Right atrium auricular region (tissue), 2 donors: Measurements from ENCODE around the gene CNTNAP2. TPM values are rescaled to one million over a fixed set of nuclear protein-coding genes. Genes with fewer than 3 reads are reported as not detected.

ENCODE experiments used
- DNase-seq: peaks from one replicate; pipeline ENCODE4 v3.0.0-alpha.2; 2019; ENCODE audit warnings: low spot score
- H3K27ac ChIP-seq, 2 donors: fragments of 200-600 bp; sonication (generic); 1 replicate in 1 of 2; 2 replicates in 1 of 2; pipeline ENCODE4 v1.5.1; 2016 to 2019
- H3K27me3 ChIP-seq, 2 donors: fragments of 200-600 bp; sonication (generic); one replicate each; pipeline versions ENCODE4 v1.5.1 to v1.6.0; 2017 to 2019
- H3K36me3 ChIP-seq: fragments of 200-600 bp; sonication (generic); one replicate; pipeline ENCODE4 v1.5.1; 2016
- H3K4me1 ChIP-seq, 2 donors: fragments of 200-600 bp; sonication (generic); one replicate each; pipeline versions ENCODE4 v1.5.1 to v1.6.0; 2017 to 2019
- H3K4me3 ChIP-seq, 2 donors: fragments of 200-600 bp; sonication (generic); 1 replicate in 1 of 2; 2 replicates in 1 of 2; pipeline ENCODE4 v1.5.1; 2017 to 2019; ENCODE audit warnings: mild to moderate bottlenecking in 1 of 2, moderate library complexity in 1 of 2
- H3K9me3 ChIP-seq, 2 donors: fragments of 200-600 bp; sonication (generic); one replicate each; pipeline ENCODE4 v1.5.1; 2019
- total RNA-seq, 2 donors: library from RNA; depleted of rRNA; stranded (reverse); fragments of >200 nt; gene quantifications; one replicate each; pipeline ENCODE4 v1.1.0, GENCODE V29; 2016
- TF ChIP-seq, protein P1 (sequence below), 2 donors: fragments of 200-600 bp; sonication (generic); IDR thresholded peaks; one replicate each; pipeline ENCODE4 v1.5.1; 2019; ENCODE audit warnings: antibody characterized with exemption in 2 of 2

Gene CNTNAP2
- total RNA-seq, 2 donors from 2014 or later: 1.1 to 1.7 TPM

DNA sequence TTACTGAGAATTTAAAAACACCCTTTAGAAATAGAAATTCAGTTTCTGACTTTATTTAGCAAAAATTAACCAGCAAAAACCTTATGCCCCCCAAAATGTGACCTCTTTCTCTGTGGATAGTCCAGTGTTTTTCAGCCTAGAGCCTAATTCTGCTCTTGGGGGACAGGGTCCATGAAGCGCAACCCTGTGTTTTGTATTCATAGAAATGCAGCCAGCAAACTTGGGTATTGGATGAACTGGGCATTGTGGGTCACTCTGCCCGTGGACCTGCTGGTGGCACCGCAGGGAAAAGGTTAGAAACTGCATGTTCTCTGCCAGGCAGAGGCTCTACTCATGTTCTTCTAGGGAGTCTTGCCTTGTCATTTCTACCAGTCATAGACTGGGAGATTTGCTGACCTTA is 1686.5 kb downstream of the CNTNAP2 start:
- TF ChIP-seq, protein P1, sequence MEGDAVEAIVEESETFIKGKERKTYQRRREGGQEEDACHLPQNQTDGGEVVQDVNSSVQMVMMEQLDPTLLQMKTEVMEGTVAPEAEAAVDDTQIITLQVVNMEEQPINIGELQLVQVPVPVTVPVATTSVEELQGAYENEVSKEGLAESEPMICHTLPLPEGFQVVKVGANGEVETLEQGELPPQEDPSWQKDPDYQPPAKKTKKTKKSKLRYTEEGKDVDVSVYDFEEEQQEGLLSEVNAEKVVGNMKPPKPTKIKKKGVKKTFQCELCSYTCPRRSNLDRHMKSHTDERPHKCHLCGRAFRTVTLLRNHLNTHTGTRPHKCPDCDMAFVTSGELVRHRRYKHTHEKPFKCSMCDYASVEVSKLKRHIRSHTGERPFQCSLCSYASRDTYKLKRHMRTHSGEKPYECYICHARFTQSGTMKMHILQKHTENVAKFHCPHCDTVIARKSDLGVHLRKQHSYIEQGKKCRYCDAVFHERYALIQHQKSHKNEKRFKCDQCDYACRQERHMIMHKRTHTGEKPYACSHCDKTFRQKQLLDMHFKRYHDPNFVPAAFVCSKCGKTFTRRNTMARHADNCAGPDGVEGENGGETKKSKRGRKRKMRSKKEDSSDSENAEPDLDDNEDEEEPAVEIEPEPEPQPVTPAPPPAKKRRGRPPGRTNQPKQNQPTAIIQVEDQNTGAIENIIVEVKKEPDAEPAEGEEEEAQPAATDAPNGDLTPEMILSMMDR (IDR thresholded peaks at IDR 0.05): no peak
- H3K9me3 ChIP-seq: peaks cover 0 to 8% of the 10 kb centered on the region in 2 donors
- H3K4me3 ChIP-seq: no peak overlapping the region
- H3K27ac ChIP-seq: no peak overlapping the region
- H3K4me1 ChIP-seq: no peaks in the 10 kb centered on the region
- DNase-seq: no peak
- no peaks in the 10 kb centered on the region for H3K27me3 ChIP-seq
- H3K36me3 ChIP-seq: no peaks in the 10 kb centered on the region

DNA sequence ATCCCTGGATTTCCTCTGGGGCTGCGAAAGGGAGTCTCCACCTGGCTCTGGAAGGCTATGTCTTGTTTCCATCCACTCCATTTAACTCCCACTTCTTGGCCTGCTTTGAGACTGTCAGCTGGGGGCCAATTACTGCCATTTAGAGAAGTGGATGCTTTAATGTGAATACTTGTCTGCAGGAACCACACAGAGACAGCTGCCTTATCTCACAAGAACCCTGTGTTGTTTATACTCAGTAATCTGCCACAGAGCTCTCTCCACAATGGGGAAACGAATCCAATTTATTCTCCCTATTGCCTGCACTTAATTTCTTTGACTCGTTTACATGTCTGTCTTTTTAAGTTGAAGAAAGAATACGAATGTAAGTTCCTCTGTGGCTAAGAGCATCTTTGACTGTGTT is 1687.0 kb downstream of the CNTNAP2 start:
- Histone ChIP-seq H3K9me3 (peaks cover 0 to 8% of the 10 kb centered on the region in 2 donors), H3K27me3 (no peaks in the 10 kb centered on the region), H3K36me3 (no peaks in the 10 kb centered on the region), H3K27ac (no peak overlapping the region), H3K4me3 (no peak overlapping the region), H3K4me1 (no peaks in the 10 kb centered on the region)
- TF ChIP-seq, protein P1 (IDR thresholded peaks at IDR 0.05): no peak
- no peak for DNase-seq

DNA sequence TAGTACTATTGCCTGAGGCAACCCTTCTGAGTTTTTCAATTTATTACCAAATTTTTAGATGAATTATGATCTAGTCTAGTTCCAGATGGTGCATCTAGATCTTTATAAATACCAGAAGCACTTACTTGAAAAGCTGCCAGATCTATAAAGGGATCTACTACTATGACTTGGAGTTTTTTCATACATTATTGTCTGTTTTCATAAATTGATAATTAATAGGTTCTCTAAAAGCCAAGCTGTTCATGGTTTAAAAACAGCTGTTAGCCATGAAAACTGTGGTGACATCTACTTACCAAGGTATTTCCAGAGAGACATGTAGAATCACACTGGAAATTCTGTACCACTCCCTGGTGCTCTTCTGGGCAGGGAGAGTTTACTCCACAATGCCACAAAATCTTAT is 1687.4 kb downstream of the CNTNAP2 start:
- H3K9me3 ChIP-seq: peaks cover 0 to 8% of the 10 kb centered on the region in 2 donors
- H3K4me1 ChIP-seq: no peaks in the 10 kb centered on the region
- H3K27ac ChIP-seq: no peak overlapping the region
- no peaks in the 10 kb centered on the region for H3K36me3 ChIP-seq
- DNase-seq: no peak
- no peaks in the 10 kb centered on the region for H3K27me3 ChIP-seq
- TF ChIP-seq, protein P1 (IDR thresholded peaks at IDR 0.05): no peak
- no peak overlapping the region for H3K4me3 ChIP-seq

DNA sequence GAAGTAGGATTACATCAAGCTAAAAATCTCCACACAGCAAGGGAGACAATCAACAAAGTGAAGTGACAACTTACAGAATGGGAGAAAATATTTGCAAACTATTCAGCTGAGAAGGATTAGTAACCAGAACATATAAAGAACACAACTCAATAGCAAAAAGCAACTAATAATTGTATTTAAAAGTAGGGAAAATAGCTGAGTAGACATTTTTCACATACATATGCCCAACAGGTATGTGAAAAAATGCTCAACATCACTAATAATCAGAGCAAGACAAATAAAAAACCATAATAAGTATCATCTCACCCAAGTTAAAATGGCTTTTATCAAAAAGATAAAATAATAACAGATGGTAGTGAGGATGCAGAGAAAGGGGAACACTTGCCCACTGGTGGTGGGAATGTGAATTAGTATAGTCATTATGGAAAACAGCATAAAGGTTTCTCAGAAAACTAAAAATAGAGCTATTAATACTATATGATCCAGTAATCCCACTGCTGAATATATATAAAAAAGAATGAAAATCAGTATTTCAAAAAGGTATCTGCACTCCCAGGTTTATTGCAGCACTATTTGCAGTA is 1689.5 kb downstream of the CNTNAP2 start:
- Histone ChIP-seq H3K9me3 (peaks cover 0 to 8% of the 10 kb centered on the region in 2 donors), H3K27me3 (no peaks in the 10 kb centered on the region), H3K27ac (no peak overlapping the region), H3K4me3 (no peak overlapping the region), H3K4me1 (no peaks in the 10 kb centered on the region), H3K36me3 (no peaks in the 10 kb centered on the region)
- no peak for DNase-seq
- TF ChIP-seq, protein P1 (IDR thresholded peaks at IDR 0.05): no peak

DNA sequence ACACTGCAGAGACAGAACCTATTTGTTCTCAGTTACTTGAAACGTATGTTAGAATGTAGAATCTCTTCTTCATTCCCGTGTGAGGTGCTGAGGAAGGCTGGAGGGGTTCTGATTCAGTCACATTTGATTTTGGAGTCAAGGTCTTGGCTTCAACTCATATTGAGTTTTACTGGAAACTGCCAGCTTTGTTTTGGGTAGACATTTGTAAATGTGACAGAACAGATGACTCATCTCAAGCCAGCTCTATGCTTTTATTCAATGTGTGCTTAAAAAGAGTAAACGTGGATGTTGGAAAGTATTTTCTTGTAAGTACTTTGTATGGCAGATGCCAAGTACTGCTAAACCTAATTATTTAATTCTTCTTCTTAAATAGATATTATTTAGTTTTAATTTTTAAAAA is 1693.2 kb downstream of the CNTNAP2 start:
- Histone ChIP-seq H3K36me3 (no peaks in the 10 kb centered on the region), H3K4me1 (no peaks in the 10 kb centered on the region), H3K27me3 (no peaks in the 10 kb centered on the region), H3K4me3 (no peak overlapping the region), H3K27ac (no peak overlapping the region), H3K9me3 (peaks cover 0 to 8% of the 10 kb centered on the region in 2 donors)
- DNase-seq: no peak
- TF ChIP-seq, protein P1 (IDR thresholded peaks at IDR 0.05): no peak

DNA sequence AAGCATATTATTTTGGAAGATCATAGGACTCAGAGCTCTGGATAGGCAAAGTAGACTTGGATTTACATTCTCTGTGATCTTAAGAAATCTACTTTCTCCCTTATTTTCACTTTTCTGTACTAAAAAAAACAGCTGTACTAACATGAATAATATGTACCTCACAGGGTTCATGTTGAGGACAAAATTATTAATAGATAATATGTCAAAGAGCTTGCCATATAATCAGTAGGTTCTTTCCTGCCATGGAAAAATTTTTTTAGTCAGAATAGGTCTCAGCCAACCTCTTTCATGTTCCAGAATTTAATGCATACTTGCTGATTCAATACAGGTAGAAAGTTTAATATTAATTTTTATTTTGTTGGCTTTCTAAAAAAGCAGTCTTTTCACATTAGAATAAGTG is 1693.7 kb downstream of the CNTNAP2 start:
- no peak for DNase-seq
- H3K9me3 ChIP-seq: peaks cover 0 to 8% of the 10 kb centered on the region in 2 donors
- TF ChIP-seq, protein P1 (IDR thresholded peaks at IDR 0.05): no peak
- H3K27ac ChIP-seq: no peak overlapping the region
- H3K4me3 ChIP-seq: no peak overlapping the region
- no peaks in the 10 kb centered on the region for H3K4me1 ChIP-seq
- H3K36me3 ChIP-seq: no peaks in the 10 kb centered on the region
- no peaks in the 10 kb centered on the region for H3K27me3 ChIP-seq
